HG03175 (cell line): Measurements from ENCODE around the gene GNG5.
"Not testable (repeated sequence)": the region's sequence is repeated elsewhere in the genome, so short reads cannot be mapped to it uniquely, and the experiment has no call there.

Experiments used
- ATAC-seq: cut with Tn5 transposase; IDR thresholded peaks from one replicate; pipeline ENCODE4 v1.9.1; 2021; ENCODE audit warnings: mild to moderate bottlenecking, moderate library complexity; ENCODE audit not compliant: unreplicated experiment

Gene GNG5

DNA sequence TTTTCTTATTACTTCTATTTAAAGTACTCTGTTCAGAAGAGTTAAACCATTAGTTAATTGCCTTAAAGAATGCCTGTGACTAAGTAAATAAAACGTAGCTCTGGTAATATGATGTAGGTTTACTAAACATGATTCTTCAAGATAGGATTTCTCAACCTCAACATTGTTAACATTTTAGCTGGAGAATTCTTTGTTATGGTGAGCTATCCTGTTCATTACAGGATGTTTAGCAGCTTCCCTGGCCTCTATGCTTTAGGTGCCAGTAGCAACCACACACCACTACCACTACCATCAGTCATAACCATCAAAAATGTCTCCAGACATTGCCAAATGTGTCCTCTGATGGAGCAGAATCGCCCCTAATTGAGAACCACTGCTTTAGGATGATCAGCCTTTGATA, 16.6 kb downstream of the GNG5 start:
- no peak for ATAC-seq

DNA sequence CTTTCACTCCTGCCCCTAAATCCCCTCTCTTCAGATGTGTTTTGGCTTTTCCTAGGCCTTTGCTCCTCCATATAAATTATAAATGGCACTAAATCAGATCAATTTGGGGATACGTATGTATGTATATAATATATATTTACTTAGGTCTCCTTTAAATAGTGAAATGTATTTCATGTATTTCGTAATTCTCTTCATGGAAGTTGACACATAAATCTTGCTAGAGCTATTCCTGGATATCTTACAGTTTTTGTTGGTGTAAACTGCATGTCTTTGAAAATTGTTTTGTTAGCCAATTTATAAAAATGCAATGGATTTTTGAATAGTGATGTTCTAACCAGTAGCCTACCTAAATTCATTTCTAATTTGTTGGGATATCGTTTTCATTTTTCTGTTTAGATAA, 18.3 kb downstream of the GNG5 start:
- ATAC-seq, result no peak

DNA sequence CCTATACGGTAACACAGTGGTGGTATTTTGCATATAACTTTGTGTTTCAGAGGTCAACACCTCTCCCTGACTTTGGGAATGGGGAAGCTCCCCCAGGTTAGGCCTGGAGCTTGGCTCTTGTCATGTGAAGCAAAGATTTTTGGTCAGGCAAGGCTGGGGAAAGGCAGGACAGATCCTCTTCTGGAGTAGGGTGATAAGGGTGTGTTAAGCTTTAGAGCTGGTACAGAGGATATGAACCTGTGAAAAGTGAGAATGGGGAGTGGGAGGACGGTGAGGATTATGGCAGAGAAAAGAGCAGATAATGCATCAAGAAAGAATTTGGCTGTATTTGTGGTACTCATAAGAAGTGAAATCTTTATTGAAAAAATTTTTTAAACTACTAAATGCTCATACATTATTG, 25.1 kb downstream of the GNG5 start:
- no peak for ATAC-seq

GRCh38 chr1:84480650-84481049, 25.7 kb downstream of the GNG5 start:
- ATAC-seq, result no peak

- no peak for ATAC-seq
These were observed 26.4 kb downstream of the GNG5 start for GRCh38 chr1:84479998-84480397.

DNA sequence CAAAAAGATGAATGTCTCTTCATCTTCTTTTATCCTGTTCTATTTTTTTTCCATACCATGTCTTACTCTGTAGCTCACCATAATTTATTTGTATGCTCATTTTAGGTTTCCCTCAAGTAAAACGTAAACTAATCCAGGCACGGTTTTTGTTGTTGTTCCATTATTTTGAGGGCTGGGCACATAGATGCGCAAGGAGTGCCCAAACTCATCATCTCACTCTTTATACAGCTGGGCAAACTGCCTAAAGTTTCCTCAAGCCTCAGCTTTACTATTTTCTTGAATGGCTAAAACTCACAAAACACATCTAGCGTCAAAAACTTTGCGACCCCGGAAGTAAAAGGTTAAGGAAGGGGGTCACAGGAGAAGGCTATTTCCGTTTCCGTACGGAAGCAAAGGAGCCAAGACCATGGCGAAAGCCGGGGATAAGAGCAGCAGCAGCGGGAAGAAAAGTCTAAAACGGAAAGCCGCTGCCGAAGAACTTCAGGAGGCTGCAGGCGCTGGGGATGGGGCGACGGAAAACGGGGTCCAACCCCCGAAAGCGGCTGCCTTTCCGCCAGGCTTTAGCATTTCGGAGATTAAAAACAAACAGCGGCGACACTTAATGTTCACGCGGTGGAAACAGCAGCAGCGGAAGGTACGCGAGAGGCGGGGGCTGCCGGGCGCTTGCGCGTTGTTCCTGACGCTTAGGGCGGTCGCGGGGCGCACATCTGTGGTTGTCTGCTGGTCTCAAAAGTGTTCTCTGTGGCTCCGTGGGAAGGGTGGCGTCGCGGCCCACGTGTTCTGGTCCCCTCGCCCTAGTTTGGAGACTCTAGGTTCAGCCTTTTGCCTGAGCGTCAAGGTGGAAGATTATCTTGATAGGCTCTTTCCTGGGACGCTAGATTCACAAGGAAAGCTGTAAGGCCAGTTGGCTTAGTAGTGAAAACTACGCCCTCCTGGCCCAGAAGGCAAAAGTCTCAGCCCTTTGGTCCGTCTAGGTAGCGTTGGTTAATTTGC, 27.2 kb downstream of the GNG5 start, which contains the start of gene RPF1:
RPF1 (plus strand) TSS at position 391 of the 993 bp plus-strand sequence; CDS start at position 407, 16 bp downstream.
- ATAC-seq, result peak; percentile 96

DNA sequence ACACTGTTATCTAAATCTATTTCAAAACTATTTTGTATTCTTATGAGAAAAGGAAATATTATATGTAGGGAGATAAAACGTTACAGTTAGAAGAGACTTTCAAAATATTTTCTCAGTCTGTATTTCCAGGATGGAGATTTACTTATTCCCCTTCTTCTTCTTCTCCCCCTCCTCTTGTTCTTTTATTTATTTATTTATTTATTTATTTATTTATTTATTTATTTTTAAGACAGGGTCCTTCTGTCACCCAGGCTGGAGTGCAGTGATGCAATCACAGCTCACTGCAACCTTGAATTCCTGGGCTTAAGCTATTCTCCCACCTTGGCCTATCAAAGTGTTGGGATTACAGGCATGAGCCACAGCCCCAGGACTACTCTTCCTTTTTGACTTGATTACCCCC, 30.2 kb downstream of the GNG5 start:
- ATAC-seq, result no peak

GRCh38 chr1:84467298-84467697, 39.1 kb downstream of the GNG5 start:
- ATAC-seq, result no peak

- ATAC-seq, result no peak
These were observed 44.3 kb downstream of the GNG5 start for GRCh38 chr1:84462118-84462517.

GRCh38 chr1:84452436-84452835, 53.9 kb downstream of the GNG5 start:
- no peak for ATAC-seq

DNA sequence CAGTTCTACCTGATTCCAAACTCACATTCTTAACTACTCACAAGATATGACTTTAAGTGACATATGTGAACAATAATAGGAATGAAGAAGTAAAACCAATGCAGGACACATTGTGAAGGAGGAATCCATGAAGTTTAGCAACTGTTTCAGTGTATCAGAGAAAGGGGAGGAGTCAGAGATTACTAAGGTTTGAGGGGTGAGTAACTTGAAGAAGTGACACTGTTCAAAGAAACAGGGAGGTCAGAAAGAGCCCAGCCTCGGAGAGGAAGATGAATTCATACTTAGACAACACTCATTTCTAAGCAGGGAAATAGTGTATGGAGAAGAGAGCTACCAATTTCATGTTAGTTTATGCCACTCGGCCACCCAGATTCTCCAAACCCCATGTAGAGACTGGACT, 55.5 kb downstream of the GNG5 start:
- ATAC-seq, result no peak

GRCh38 chr1:84448704-84449103, 57.7 kb downstream of the GNG5 start:
- ATAC-seq, result not testable (repeated sequence)
